GM20431 (cell line): ENCODE measurements around the gene KSR1.
"Not testable (repeated sequence)": the region's sequence is repeated elsewhere in the genome, so short reads cannot be mapped to it uniquely, and the experiment has no call there.

Experiments
- in situ Hi-C: fragments of 300-500 bp; cut with MseI, MboI; formaldehyde crosslinking; loops from one replicate; pipeline ENCODE4 v1.15.0; 2020; ENCODE audit warnings: low sequenced_read_pairs; ENCODE audit not compliant: unreplicated experiment

The KSR1 gene

DNA sequence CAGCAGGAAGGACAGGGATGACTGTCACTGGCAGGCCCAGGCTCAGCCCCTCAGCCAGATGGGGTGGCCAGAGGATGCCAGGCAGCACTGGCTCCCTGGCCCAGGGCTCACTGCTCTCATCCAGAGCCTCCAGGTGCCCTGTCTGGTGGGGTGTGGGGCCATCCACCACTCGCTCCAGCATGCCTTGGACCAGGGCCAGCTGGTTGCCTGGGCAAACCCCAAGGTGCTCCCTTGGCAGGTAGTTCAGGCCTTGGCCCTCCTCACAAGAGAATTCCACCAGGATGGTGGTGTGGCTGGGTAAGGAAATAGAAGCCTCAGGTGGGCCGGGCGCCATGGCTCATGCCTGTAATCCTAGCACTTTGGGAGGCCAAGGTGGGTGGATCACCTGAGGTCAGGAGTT is 204.2 kb downstream of the KSR1 start:
- in situ Hi-C loops, result no loop called here

DNA sequence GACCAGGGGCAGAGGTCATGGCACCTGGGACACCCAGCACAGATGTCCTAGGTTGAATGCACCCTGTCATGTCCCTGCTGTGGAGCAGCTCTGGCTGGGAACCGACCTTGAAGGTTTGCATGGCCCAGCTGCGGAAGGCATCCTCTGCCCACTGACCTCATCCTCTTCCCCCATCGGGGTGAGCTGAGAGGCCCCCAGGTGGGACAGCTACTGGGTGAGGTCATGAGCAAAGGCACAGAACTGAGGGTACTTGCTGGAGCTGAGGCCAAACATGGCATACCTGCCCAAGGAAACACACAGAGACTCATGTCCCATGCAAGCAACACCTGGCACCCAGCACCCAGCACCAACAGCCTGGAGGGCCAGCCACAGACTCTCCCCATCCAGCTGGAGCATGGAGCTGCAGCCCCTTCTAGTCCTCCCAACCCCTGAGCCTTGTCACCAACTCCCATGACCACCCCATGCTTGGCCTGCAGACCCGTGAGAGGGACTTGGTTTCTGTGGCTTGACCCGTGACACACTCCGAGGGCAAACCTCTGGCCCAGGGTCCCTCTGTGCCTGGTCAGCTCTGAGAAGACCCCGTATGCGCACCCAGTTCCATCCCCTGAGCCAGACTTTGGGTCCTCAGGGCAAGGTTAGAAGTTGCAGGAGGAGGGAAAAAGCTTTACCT is 207.8 kb downstream of the KSR1 start:
- in situ Hi-C loops, result no loop called here

DNA sequence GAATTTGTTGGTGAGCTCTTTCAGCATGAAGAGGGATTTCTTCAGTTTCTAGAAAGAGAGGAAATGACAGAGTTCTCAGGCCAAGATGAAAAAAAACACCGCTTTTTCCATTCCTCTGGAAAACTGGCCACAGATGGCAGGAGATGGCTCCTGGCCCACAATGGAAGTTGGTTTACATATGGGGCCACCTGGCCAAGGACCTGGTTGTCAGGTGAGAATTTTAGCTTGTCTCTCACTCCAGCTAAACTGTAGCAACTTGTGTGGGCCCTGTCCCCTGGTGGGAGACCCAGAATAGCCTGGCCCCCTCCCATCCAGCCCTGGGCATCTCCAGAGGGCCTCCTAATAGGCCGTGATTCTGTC is 208.3 kb downstream of the KSR1 start:
- in situ Hi-C loops, result no loop called here

DNA sequence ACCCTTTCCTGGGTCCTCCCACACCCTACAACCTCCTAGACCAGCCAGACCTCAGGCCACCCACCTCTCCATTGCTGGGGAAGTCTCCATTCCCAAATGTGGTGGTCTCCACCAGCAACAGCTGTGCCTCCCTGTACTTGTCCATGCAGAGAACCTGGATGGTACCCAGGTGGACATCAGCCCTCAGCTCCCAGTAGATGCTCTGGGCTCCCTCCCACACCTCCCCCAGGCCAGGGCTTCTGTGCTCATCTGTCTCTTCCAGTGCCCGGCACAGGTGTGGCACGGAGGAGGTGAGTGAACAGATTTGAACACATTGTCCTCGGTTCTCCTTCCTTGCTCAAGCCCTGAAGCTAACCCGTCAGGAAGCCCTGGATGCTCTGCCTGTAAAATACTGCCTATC is 209.3 kb downstream of the KSR1 start:
- in situ Hi-C loops, result no loop called here

DNA sequence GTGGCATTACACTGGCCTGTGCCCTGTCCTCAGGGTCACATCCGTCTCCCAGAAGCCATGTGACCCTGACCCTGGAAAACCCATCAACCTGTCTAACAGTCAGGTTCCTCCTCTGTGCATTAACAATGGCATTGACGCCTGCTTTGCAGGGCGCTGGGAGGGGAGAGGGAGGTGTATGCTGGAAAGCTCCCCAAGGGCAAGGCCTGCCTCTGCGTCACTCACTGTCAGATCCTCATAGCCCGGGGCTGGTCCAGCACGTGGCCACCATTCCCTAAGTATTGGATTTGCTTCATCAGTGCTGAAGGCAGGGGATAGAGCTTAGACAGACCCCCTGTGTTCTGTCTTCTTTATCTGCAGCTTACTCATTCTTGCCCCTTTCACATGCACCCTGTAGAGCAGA is 210.0 kb downstream of the KSR1 start:
- in situ Hi-C loops, result not testable (repeated sequence)

DNA sequence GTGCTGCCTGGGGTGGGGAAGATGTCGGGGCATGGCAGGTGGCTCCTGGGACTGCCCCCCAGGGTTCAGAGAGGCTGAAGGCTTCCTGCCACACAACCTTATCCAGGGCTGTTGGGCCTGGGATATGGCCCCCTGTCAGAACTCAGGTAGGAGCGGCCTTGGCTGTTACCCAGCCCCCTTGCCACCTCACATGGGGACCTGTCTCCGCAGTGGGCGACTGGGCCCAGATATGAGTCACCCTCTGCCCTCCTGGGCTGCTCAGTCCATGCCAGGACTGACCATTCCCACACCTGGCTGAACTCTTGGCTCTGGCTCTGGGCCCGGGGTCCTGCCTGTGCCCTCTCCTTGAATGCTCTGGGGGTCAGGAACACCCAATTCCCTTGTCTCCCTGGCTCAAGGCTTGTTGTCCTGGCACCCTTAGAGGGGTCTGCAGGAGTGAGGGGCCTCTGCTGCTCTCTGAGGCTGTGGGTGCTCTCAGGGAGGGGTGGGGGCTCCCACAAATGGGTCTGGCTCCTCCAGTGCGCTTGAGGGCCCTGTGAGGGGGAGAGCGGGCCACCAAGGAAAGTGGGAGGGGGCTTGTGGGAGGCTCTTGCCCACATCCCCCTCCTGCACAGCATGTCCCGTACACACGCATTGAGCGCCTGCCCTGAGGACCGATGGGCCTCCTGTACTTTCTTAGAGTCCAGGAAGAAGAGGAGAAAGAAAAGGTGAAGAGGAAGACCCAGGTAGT is 210.7 kb downstream of the KSR1 start:
- in situ Hi-C loops, result no loop called here

DNA sequence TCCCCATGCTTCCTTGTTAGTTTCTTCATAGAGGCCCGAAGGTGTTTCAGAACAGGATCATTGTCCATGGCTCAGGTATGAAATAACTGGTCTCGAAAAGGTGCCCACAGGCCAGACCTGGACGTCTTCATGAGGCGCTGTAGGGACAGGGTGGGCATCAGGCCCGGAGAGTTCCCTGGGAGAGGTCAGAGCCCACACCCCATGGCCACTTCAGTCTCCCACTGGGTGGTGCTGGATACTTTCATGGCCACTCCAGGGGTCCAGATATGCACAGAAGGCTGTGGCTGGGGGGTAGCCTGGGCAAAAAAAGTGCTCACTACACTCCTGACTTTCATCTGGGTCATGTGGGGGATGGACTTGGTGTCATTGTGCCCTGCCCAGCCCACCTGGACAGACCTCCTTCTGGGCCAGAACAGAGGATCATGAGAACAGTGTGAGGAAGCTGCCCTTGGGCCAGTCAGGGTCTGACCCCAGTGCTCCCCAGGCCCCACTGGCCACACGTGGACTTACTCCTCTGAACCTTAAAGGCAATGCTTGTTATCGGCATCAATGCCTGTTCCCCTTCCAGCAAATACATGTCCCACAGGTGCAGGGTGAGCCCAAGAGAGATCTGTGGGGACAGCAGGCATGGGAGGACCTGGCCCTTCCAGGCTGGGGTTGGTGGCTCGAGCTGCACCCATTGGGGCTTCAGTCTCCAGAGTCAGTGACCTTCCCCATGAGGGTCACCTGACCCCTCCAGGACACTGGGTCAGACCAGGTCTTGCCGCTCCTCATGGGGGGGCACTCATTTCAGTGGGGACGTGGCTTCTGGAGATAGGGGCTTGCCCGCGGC is 211.6 kb downstream of the KSR1 start:
- in situ Hi-C loops, result no loop called here

DNA sequence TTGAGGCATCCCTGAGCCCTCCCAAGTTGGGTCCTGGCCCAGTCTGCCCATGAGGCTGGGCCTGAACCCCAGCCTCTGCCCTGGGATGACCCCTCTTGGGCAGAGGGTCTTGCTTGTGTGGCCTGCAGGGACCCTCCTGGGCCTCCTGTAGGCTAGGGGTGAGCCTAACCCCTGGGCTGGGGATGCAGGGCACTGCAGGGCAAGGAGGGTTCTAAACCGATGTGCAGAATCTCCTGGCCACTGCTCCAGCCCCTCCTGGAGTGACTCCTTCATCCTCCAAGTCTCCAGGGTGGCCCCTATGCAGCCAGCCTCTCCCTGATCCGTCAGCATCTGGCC is 212.2 kb downstream of the KSR1 start:
- in situ Hi-C loops, result no loop called here

DNA sequence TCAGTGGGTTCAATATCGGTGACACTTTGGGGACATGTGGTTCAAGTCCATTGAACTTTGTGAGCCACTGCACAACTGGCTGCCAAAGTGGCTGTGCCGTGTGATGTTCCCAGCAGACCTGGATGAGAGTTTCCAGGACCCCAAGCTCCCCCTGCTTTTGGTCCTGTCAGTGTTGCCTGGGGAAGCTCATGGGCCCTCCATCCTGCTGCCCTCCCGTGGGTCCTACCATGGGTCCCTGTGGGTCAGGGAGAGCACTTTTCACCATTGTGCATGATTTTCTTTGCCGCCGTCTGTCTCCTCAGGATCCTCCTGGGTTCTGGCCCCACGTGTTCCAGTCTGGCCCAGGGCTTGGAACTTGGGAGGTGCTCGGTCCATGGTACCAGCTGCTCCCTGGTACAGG is 212.9 kb downstream of the KSR1 start:
- in situ Hi-C loops, result no loop called here

DNA sequence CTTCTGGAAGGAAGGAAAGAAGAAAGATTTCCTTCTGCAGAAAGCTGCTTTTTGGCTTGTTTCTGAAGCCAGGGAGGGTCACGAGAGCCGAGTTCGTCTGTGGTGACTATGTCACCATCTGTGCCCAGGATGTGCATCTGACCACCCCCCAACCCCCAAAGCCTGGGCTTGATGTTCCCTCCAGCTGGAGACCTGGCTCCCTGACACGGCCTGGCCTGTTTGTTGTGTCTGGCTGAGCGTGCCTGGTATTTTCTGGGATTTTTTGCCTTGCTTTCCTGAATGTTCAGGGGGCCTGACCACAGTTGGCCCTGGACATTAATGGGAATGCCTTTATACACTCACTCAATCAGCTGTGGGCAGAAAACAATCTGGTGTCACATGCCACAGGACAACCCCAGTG is 213.6 kb downstream of the KSR1 start:
- in situ Hi-C loops, result no loop called here

DNA sequence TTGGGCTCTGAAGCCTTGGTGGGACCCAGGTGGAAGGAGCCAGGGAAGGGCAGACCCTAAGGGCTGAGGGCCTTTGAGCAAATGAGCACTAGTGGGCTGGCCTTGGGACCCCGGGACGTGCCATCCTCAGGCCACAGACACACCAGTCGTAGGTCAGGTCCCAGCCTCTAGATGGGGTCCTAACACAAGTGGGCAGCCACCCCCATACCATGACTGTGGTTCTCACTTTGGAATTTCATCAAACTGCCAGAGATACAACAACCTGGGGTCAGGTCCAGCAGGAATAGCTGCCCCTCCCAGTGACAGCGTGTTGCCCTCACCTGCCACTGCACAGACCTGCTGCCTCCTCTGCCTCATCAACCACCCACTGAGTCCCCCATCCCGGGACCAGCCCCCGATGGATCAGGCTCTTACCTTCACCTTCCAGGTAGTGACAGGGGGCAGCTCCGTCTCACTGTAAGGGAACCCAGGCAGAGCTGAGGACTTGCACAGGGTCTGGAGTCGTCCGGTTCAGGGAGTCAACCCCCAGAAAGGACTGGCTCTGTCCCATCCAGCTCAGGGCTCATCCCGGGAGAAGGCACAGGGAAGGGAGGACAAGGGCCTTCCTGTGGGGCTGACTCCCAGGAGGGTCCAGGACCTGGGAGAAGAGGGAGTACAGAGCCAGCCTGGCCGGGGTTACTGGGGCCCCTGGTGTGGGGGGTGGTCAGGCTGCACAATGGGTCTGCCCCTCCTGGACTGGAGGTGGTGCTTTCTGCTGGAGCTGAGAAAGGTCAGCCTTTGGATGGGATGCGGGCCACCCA is 214.7 kb downstream of the KSR1 start:
- in situ Hi-C loops, result no loop called here

DNA sequence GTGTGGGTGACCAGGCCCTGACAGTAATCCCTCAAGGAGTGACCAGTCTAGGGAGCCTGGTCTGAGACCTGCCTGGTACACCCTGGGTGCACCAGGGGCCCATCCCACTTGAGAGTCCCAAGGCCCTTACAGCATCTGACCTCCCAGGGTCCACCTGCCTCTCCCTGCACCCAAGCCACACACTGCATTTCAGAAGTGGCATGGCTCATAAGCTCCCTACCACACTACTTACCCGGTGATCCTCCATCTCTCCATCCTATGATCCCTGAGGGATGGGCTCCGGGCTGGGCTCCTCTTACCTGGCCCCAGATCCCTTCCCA is 215.3 kb downstream of the KSR1 start:
- in situ Hi-C loops, result no loop called here

DNA sequence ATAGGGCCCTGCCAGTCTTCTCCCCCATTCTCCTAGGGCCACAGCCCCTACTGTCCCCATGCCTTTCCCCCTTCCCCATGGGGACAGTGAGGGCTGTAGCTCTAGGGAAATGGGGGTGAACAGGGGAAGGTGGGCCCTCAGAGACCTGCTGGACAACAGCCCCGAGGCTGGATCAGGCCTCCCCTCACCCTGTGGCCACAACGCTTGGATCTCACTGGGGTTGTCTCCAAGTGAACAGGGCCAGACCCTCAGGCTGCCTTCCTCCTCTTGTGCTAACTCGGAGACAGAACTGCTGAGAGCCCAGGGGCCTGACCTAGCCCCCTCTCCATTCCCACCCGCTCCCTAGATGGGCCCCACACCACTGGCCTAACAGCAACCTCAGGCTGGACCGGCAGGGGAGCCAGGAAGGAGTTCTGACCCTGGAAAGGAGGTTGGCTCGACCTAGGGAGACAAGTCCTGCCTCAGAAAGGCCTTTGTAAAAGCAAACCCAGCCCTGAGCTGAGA is 215.8 kb downstream of the KSR1 start:
- in situ Hi-C loops, result not testable (repeated sequence)

DNA sequence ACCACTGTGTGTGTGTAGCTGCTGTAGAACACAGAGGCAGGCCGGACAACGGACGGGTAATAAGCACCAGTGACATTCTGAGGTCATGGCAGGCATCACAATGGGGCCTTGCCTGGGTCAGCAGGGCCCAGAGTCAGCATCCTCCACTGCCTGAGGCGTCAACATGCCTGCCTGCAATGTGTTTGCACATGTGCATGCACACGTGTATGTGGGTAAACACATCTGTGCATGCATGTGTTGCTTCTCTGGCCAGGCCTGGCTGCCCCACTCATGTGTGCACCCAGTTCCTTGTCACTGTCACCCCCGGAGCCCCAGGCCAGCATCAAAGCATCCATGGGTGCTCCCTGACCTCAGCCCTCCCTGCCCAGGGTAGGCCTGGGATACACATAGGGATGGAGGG is 218.1 kb downstream of the KSR1 start:
- in situ Hi-C loops, result no loop called here
